Measurements from ENCODE around the gene S100A2. TPM values are rescaled to one million over a fixed set of nuclear protein-coding genes. Genes with fewer than 3 reads are reported as not detected.
A peak's percentile ranks its signal among the peaks of the same experiment; 100 is the strongest.

The S100A2 gene
- total RNA-seq, 1 donor from 2014 or later = not detected

GRCh38 chr1:153612755-153613331 is 47.2 kb upstream of the S100A2 start, which contains the start of gene S100A16:
TSS of gene S100A16 (minus strand) at chr1:153613137. CDS start at chr1:153608151, 4,986 bp downstream.
- H3K4me3 Mint-ChIP-seq = no peak within 1 kb of the TSS
- no peaks in the 10 kb centered on the region for H3K27me3 Mint-ChIP-seq (ENCODE audit: low read depth)

DNA sequence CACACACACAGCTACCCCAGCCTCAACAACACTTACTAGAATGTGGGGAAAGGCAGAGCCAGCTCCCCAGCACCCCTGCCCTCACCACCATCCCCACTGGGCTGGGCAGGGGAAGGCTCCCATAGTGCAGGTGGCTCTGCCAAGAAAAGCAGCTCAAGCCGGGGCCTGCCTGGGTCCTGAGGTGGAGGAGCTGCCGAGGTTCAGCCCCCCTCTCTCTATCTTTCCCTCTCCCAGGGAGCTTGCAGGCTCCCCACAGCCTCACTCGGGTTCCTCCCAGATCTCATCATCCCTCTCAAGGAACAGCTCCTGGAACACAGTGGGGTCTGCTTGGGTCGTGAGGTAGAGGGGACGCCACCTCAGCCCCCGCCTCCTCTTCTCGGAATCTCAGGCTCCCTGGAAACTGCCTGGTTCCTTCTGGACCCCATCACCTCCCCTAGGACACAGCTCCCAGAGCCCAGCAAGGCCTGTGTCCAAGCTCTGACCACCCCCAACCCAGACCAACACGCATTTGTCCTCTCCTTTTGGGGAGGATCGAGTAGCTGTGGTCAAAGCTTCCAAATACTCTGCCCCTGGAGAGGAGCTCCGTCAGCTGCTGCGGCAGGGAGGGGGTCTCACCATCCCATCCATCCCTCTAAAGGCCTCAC is 46.6 kb upstream of the S100A2 start:
- TF ChIP-seq CTCF (conservative IDR thresholded peaks at IDR 0.05) = no peak
- Mint-ChIP-seq H3K9me3 (no peaks in the 10 kb centered on the region), H3K4me1 (peaks cover 42% of the 10 kb centered on the region), H3K4me3 (no peak overlapping the region), H3K36me3 (ENCODE audit: low read depth) (no peaks in the 10 kb centered on the region), H3K27me3 (ENCODE audit: low read depth) (no peaks in the 10 kb centered on the region), H3K27ac (ENCODE audit: unreplicated experiment) (peak overlapping the region; percentile 89)
- no peak for DNase-seq (ENCODE audit: low read depth, low spot score)

More at GRCh38 chr1:153612755-153613331, 47.2 kb upstream of the S100A2 start, which contains the start of gene S100A16:
- Mint-ChIP-seq H3K4me1 (peaks cover 39% of the 10 kb centered on the region), H3K36me3 (ENCODE audit: low read depth) (no peaks in the 10 kb centered on the region), H3K9me3 (no peaks in the 10 kb centered on the region), H3K27ac (ENCODE audit: unreplicated experiment) (peak within 1 kb of the TSS; percentile 89)
- no peak for DNase-seq (ENCODE audit: low read depth, low spot score)
- TF ChIP-seq CTCF (conservative IDR thresholded peaks at IDR 0.05) = no peak

DNA sequence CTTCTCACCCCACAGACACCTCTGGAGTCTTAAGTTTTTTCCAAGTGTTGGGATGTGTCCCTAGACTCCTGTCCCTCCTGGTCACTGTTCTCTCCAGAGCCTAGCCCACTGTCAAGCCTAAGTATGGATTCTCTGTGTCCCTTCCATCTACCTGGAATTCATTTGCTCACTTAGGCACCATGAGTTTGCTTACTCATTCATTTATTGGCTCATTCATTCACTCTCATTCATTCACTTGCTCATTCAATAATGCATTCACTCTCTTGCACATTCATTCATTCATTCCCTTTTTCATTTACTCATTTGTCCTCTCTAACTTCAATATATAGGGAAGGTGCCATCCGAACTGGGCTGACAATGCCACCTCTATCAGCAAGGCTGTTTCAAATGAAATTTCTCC is 45.7 kb upstream of the S100A2 start:
- H3K36me3 Mint-ChIP-seq (ENCODE audit: low read depth) = no peaks in the 10 kb centered on the region
- H3K4me3 Mint-ChIP-seq = no peak overlapping the region
- no peak for TF ChIP-seq CTCF (conservative IDR thresholded peaks at IDR 0.05)
- peak overlapping the region; percentile 0 for H3K27ac Mint-ChIP-seq (ENCODE audit: unreplicated experiment)
- no peaks in the 10 kb centered on the region for H3K9me3 Mint-ChIP-seq
- no peaks in the 10 kb centered on the region for H3K27me3 Mint-ChIP-seq (ENCODE audit: low read depth)
- H3K4me1 Mint-ChIP-seq = peaks cover 49% of the 10 kb centered on the region
- DNase-seq (ENCODE audit: low read depth, low spot score) = no peak

DNA sequence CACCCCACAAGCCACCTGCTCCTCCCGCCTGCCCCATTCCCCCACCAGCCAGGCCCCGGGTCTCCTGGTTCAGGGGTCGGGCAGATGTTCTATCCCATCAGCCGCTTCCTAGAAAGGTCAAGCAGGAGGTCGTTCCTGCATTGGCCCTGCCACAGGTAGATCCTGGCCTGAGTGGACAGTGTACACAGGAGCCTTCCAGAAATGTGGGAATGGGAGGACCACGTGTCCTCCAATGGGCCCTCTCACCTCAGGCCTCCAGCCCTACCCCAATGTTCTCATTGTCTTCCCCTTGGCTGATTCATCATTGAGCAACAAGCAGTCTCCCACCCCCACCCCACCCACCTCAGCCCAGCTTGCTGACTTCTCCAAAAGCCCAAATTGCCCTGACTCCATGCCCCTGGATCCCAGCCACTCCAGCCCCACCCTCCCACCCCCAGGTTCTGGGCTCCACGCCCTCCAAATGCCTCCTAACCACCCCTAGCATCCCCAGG is 45.2 kb upstream of the S100A2 start:
- no peak for TF ChIP-seq CTCF (conservative IDR thresholded peaks at IDR 0.05)
- Mint-ChIP-seq H3K4me1 (peaks cover 49% of the 10 kb centered on the region), H3K27me3 (ENCODE audit: low read depth) (no peaks in the 10 kb centered on the region), H3K9me3 (no peaks in the 10 kb centered on the region), H3K36me3 (ENCODE audit: low read depth) (no peaks in the 10 kb centered on the region), H3K27ac (ENCODE audit: unreplicated experiment) (no peak overlapping the region), H3K4me3 (no peak overlapping the region)
- DNase-seq (ENCODE audit: low read depth, low spot score) = no peak

DNA sequence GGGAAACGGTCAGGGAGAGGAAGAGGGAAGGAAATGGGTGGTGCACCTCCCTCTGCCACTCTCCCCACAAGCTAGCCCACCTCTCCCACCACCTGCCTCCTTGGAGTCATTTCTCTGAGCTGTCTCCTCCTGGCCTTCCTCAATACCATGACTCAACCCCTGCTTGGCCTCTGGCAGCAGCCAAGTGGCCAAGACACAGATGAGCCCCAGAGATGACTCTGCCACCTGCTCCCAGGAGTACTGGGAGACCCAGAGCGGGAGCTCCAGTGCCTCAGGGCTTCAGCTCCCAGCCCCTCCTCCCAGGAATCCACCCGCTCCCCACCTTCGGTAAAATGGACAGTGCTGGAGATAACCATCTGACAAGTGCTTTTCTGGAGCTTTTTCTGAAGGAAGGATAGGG is 44.7 kb upstream of the S100A2 start:
- TF ChIP-seq CTCF (conservative IDR thresholded peaks at IDR 0.05) = no peak
- Mint-ChIP-seq H3K36me3 (ENCODE audit: low read depth) (no peaks in the 10 kb centered on the region), H3K27me3 (ENCODE audit: low read depth) (no peaks in the 10 kb centered on the region), H3K4me1 (peaks cover 50% of the 10 kb centered on the region), H3K4me3 (no peak overlapping the region), H3K27ac (ENCODE audit: unreplicated experiment) (peak overlapping the region; percentile 88), H3K9me3 (no peaks in the 10 kb centered on the region)
- no peak for DNase-seq (ENCODE audit: low read depth, low spot score)

Measured in neural crest cell (in vitro differentiated cells).